ENCODE data around the gene UXT.

Gene UXT

DNA sequence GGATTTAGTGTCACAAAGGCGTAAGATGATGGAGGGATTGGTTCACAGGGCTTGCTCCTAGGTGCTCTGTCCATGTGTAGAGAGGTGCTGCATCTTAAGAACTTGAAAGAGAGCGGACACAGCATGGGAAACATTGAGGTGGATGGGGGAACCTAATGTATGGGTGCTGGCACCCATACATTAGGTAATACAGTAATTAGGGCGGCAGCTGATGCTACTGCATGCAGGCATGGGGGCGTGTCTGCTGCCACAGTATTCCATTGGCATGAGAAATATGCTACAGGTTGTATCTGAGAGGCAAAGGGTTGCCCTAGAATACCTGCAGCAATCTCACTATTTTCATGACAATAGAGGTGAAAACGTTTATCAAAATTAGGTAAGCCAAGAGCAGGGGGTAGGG is 45.8 kb upstream of the UXT start (continued):
- no peak for TF ChIP-seq TSHZ1 (tag by site-specific recombination; IDR thresholded peaks at IDR 0.05; ENCODE audit: borderline replicate concordance)

- POLR2A ChIA-PET: interaction anchor here (1.3 kb wide), 1 partner anchor 47 kb away, joined by 3 read pairs; the partner anchor contains the start of gene ELK1
- H3K4me3 ChIP-seq (ENCODE audit: low read depth, low read length): no peak overlapping the region
- CTCF ChIA-PET: no interaction called here
- TF ChIP-seq ZBTB17 (tag by site-specific recombination; IDR thresholded peaks at IDR 0.05): no peak
- no peak for TF ChIP-seq ZBTB1 (tag by site-specific recombination; IDR thresholded peaks at IDR 0.05)
- TF ChIP-seq ZNF148 (tag by site-specific recombination; IDR thresholded peaks at IDR 0.05; ENCODE audit: borderline replicate concordance): no peak
- no peak for TF ChIP-seq ZFP41 (tag by site-specific recombination; IDR thresholded peaks at IDR 0.05; ENCODE audit: borderline replicate concordance)
- no peak for TF ChIP-seq ZNF837 (tag by site-specific recombination; IDR thresholded peaks at IDR 0.05)
- TF ChIP-seq RBAK (tag by site-specific recombination; IDR thresholded peaks at IDR 0.05): no peak
- no peak for TF ChIP-seq ZNF48 (tag by site-specific recombination; IDR thresholded peaks at IDR 0.05)
- TF ChIP-seq, protein P1, sequence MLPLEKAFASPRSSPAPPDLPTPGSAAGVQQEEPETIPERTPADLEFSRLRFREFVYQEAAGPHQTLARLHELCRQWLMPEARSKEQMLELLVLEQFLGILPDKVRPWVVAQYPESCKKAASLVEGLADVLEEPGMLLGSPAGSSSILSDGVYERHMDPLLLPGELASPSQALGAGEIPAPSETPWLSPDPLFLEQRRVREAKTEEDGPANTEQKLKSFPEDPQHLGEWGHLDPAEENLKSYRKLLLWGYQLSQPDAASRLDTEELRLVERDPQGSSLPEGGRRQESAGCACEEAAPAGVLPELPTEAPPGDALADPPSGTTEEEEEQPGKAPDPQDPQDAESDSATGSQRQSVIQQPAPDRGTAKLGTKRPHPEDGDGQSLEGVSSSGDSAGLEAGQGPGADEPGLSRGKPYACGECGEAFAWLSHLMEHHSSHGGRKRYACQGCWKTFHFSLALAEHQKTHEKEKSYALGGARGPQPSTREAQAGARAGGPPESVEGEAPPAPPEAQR (tag by site-specific recombination; IDR thresholded peaks at IDR 0.05): no peak
- TF ChIP-seq ZNF324 (tag by site-specific recombination; IDR thresholded peaks at IDR 0.05): no peak
- H3K4me1 ChIP-seq (ENCODE audit: control insufficient read depth, insufficient read depth, low read length): no peaks in the 10 kb centered on the region
- no peaks in the 10 kb centered on the region for H3K9me3 ChIP-seq (ENCODE audit: control insufficient read depth, insufficient read depth, low read depth, low read length)
- H3K36me3 ChIP-seq (ENCODE audit: control insufficient read depth in 2 of 2, insufficient read depth in 1 of 2, low read length in 2 of 2): no peaks in the 10 kb centered on the region
- no peak overlapping the region for H3K27ac ChIP-seq (ENCODE audit: extremely low read depth, low read depth, low read length)
Observed at GRCh38 chrX:47697181-47697580, 38.2 kb upstream of the UXT start.

DNA sequence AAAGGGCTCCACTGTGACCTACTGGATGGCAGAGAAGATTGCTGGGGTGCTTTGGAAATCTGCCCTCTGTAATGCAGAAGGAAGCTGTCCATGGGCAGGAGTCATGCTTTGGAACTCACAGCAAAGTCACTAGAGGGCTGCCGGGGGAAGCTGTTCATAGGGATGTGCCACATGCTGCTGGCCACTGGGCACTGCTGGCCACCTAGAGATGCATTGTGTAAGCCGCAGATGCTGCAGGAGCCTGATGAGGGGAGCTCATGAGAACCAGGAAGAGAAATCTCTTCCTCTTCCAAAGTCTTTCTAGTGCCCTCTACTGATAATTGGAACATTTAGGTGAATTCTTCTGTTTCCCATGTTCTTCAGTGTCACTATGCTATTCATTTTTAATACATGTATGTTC is 31.2 kb upstream of the UXT start:
- no peaks in the 10 kb centered on the region for H3K9me3 ChIP-seq (ENCODE audit: control insufficient read depth, insufficient read depth, low read depth, low read length)
- no peak for TF ChIP-seq YY1 (tag by site-specific recombination; IDR thresholded peaks at IDR 0.05)
- no peak for TF ChIP-seq ZNF600 (tag by site-specific recombination; IDR thresholded peaks at IDR 0.05)
- TF ChIP-seq TRIM28 (IDR thresholded peaks at IDR 0.05; ENCODE audit: borderline replicate concordance, low read length): no peak
- TF ChIP-seq CTCF (tag by site-specific recombination; IDR thresholded peaks at IDR 0.05): 0 out of 2 replicates have a peak, but pooled peaks have one; percentile 26
- no peak overlapping the region for H3K4me3 ChIP-seq (ENCODE audit: low read depth, low read length)
- H3K27ac ChIP-seq (ENCODE audit: extremely low read depth, low read depth, low read length): no peak overlapping the region
- H3K4me1 ChIP-seq (ENCODE audit: control insufficient read depth, insufficient read depth, low read length): no peaks in the 10 kb centered on the region
- ChIA-PET CTCF (no interaction called here), POLR2A (no interaction called here)
- H3K36me3 ChIP-seq (ENCODE audit: control insufficient read depth in 2 of 2, insufficient read depth in 1 of 2, low read length in 2 of 2): no peaks in the 10 kb centered on the region
